GM20000 (cell line): ENCODE measurements around the gene TP53TG5.

Source experiments
- DNase-seq: peaks from one replicate; pipeline ENCODE4 v3.0.0; 2012; ENCODE audit warnings: low spot score
- CTCF ChIP-seq: IDR thresholded peaks from 2 replicates; pipeline ENCODE4 v1.5.1; 2012; ENCODE audit warnings: mild to moderate bottlenecking, control low read depth; ENCODE audit errors: extremely low read depth, missing control alignments

The TP53TG5 gene

DNA sequence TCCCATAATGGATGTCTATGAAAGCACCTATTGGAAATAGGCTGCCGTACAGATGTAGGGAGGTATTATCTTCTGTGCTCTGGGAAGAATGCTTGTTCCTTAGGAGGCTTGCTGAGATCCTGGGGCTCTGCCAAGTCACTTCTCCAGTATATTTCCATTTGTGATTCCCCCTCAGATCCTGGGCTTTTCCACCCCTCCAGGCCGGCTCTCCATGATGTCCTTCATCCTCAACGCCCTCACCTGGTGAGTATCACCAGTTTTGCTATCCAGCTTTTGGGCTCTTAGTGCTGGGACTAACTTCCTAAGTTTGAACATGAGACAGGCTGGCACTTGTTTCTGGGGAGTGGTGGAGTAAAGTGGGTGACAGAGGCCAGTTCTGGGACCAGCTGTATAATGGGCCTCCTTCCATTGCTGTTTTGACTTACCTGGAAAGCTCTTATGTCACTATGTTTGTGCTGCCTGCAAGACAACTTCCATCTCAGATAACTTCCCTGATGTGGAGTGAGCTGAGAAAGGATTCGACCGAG lies 12.6 kb downstream of the TP53TG5 start:
- DNase-seq = no peak
- TF ChIP-seq CTCF = no peak

DNA sequence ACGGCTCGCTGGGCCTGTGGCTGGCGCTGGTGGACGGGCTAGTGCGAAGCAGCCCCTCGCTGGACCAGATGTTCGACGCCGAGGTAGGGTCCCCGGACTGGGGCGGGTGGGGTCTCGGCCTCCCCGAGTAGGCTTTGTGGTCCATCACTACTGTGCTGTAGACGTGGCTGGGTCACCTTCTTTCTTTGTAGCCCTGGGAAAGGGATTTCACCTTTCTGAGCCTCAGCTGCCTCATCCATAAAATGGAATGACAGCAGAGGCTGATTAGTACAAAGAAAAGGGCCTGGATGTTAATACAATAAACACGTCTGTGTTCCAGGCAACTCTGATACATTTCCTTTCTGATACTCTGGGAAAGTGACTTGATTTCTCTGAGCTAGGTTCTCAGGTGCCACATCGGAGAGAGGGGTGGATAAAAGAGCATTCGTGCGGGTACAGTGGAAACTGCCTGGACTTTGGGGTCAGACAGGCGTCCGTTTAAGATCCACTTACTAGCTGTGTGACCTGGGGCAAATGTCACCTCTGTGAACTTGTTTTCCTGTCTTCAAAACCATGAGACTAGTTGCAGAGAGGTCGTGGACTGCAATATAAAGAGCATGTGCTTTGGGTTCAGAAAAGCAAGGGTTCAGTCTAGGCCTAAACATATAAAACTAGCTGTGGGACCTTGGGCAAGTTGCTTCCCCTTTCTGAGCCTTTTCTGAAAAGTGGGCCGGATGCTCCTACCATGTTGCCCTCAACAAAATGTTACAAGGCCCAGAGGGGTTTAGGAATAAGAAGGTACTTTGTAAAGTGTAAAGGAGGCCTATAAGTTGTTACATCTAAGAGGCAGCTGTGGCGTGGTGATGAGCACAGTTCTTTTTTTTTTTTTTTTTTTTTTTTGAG lies 14.3 kb downstream of the TP53TG5 start:
- DNase-seq = no peak

GRCh38 chr20:45362804-45363610 lies 15.1 kb downstream of the TP53TG5 start, which contains the start of gene SYS1:
Gene SYS1, plus strand, starts transcription at chr20:45363156. Its CDS starts 376 bp downstream, at chr20:45363532.
- peak; percentile 94 for DNase-seq
- peak; percentile 50 for TF ChIP-seq CTCF

More for the DNA sequence above, 14.3 kb downstream of the TP53TG5 start:
- no peak for TF ChIP-seq CTCF

GRCh38 chr20:45361793-45362192 lies 16.3 kb downstream of the TP53TG5 start:
- no peak for DNase-seq
- no peak for TF ChIP-seq CTCF

GRCh38 chr20:45359406-45360148 lies 18.5 kb downstream of the TP53TG5 start:
- no peak for DNase-seq
- TF ChIP-seq CTCF = no peak

DNA sequence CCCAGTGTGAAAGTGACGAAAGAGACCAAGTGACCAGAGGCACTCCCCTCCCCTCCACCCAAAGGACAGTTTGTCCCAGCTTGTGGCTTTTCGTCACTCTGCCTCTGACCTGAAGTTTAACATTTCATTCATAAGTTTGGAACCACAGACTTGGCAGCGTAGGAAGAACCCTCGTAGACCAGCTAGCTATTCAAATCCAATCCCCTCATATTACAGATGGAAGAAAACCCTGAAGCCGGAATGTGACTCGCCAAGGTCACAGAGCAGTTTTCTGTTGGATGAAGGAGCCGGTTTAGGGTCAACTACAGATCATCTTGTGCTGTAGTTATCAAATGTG lies 19.1 kb downstream of the TP53TG5 start:
- DNase-seq = no peak

More for the DNA sequence above, 19.1 kb downstream of the TP53TG5 start:
- TF ChIP-seq CTCF = no peak
